H1 (cell line): ENCODE data around the gene NHSL2. TPM values are rescaled to one million over a fixed set of nuclear protein-coding genes. Genes with fewer than 3 reads are reported as not detected.

Source experiments
- CHD7 ChIP-seq: fragments of 300-600 bp; sonication (generic); IDR thresholded peaks from 2 replicates; pipeline ENCODE4 v1.7.1; 2012; ENCODE audit warnings: low read length, moderate library complexity, mild to moderate bottlenecking, inconsistent platforms; ENCODE audit not compliant: insufficient replicate concordance
- EP300 ChIP-seq, 2 experiments: IDR thresholded peaks; 1 replicate in 1 of 2; 2 replicates in 1 of 2; pipeline ENCODE4 v1.6.1; 2011 to 2012; ENCODE audit warnings: low read depth in 2 of 2, low read length in 2 of 2, mild to moderate bottlenecking in 2 of 2, borderline replicate concordance in 1 of 2, inconsistent platforms in 1 of 2, moderate library complexity in 1 of 2
- JUN ChIP-seq: IDR thresholded peaks from 2 replicates; pipeline ENCODE4 v1.6.1; 2011; ENCODE audit warnings: low read depth, mild to moderate bottlenecking, improper control_type of control experiment, low read length
- KDM5A ChIP-seq: fragments of 200-600 bp; IDR thresholded peaks from 2 replicates; pipeline ENCODE4 v1.7.1; 2012; ENCODE audit warnings: mild to moderate bottlenecking, low read length, inconsistent platforms, mixed read lengths
- PHF8 ChIP-seq: fragments of 200-600 bp; sonication (generic); conservative IDR thresholded peaks from 2 replicates; pipeline ENCODE4 v1.7.1; 2012; ENCODE audit warnings: low read depth, mild to moderate bottlenecking, inconsistent platforms, low read length, moderate library complexity
- RXRA ChIP-seq: IDR thresholded peaks from 2 replicates; pipeline ENCODE4 v1.6.1; 2011; ENCODE audit warnings: low read depth, mild to moderate bottlenecking, low read length, moderate library complexity; ENCODE audit not compliant: insufficient read depth
- SIN3A ChIP-seq, 2 experiments: IDR thresholded peaks in 1 of 2; conservative IDR thresholded peaks in 1 of 2; 2 replicates each; pipeline ENCODE4 v1.6.1; 2011 to 2012; ENCODE audit warnings: low read length in 2 of 2, improper control_type of control experiment in 1 of 2, low read depth in 1 of 2, mild to moderate bottlenecking in 1 of 2
- TCF12 ChIP-seq: IDR thresholded peaks from 2 replicates; pipeline ENCODE4 v1.6.1; 2011; ENCODE audit warnings: low read depth, mild to moderate bottlenecking, low read length
- polyA plus RNA-seq, 7 experiments: library from polyadenylated mRNA; depleted of rRNA in 3 of 7; stranded (reverse) in 5 of 7; unstranded in 2 of 7; fragments of >200 nt in 5 of 7; fragments of 200-250 nt in 2 of 7; gene quantifications; 1 replicate in 5 of 7; 2 replicates in 1 of 7; 4 replicates in 1 of 7; pipeline versions ENCODE4 v1.2.1 to v1.2.3, GENCODE V29; 2011 to 2013; ENCODE audit warnings: missing spikeins in 2 of 7, mixed read lengths in 2 of 7
- total RNA-seq: library from RNA; stranded (reverse); fragmentation: NEBNext Ultra II Directional; extraction: Animal tissue kit (Norgen Biotek cat#: 25700); gene quantifications from 2 replicates; pipeline ENCODE4 v1.2.1, GENCODE V29; 2021

The NHSL2 gene
- total and polyA plus RNA-seq, 2 of the 8 experiments (the other 6 are each of a cell fraction or from before 2014, with no cell fraction given): 3.7 to 7.2 TPM

- no peak for TF ChIP-seq CHD7
- TF ChIP-seq RXRA: no peak
- TF ChIP-seq EP300 (IDR thresholded peaks at IDR 0.05; ENCODE audit: borderline replicate concordance in 1 of 2, low read depth in 2 of 2, low read length in 2 of 2): no peak
- no peak for TF ChIP-seq TCF12
- no peak for TF ChIP-seq JUN
- no peak for TF ChIP-seq SIN3A (conservative IDR thresholded peaks at IDR 0.05 in 1 of 2, IDR thresholded peaks at IDR 0.05 in 1 of 2; ENCODE audit: low read depth in 1 of 2, low read length in 2 of 2)
- TF ChIP-seq PHF8: no peak
- TF ChIP-seq KDM5A: no peak
These were observed 30.5 kb downstream of the NHSL2 start (continued) for GRCh38 chrX:71941145-71941544.
